GM19463 (cell line): ENCODE results near the gene TGFBRAP1.

ENCODE experiments used
- ATAC-seq: cut with Tn5 transposase; IDR thresholded peaks from one replicate; pipeline ENCODE4 v1.9.1; 2021; ENCODE audit warnings: mild to moderate bottlenecking, moderate library complexity; ENCODE audit not compliant: unreplicated experiment

The TGFBRAP1 gene

GRCh38 chr2:105241443-105241842 is 88.1 kb downstream of the TGFBRAP1 start, which contains the start of gene GPR45:
Gene GPR45 (plus strand): TSS chr2:105241743. CDS start chr2:105241859, 116 bp downstream.
- ATAC-seq: no peak

- ATAC-seq: no peak
Measured at GRCh38 chr2:105239924-105240323, 89.6 kb downstream of the TGFBRAP1 start.

GRCh38 chr2:105238664-105239240 is 90.8 kb downstream of the TGFBRAP1 start:
- no peak for ATAC-seq

GRCh38 chr2:105237045-105237765 is 92.3 kb downstream of the TGFBRAP1 start:
- no peak for ATAC-seq

GRCh38 chr2:105236060-105236424 is 93.5 kb downstream of the TGFBRAP1 start:
- no peak for ATAC-seq

GRCh38 chr2:105235388-105236059 is 94.0 kb downstream of the TGFBRAP1 start:
- ATAC-seq: peak; percentile 67

GRCh38 chr2:105231232-105231619 is 98.3 kb downstream of the TGFBRAP1 start:
- no peak for ATAC-seq

GRCh38 chr2:105224444-105224843 is 105.1 kb downstream of the TGFBRAP1 start:
- ATAC-seq: no peak

- no peak for ATAC-seq
Measured at GRCh38 chr2:105220604-105221003, 108.9 kb downstream of the TGFBRAP1 start.

GRCh38 chr2:105215586-105216192 is 113.8 kb downstream of the TGFBRAP1 start:
- ATAC-seq: no peak
